Measurements from ENCODE around the gene SLX9. TPM values are rescaled to one million over a fixed set of nuclear protein-coding genes. Genes with fewer than 3 reads are reported as not detected.
A peak's percentile ranks its signal among the peaks of the same experiment; 100 is the strongest.

SLX9 gene
- total RNA-seq, 1 donor from 2014 or later: 24.0 TPM

DNA sequence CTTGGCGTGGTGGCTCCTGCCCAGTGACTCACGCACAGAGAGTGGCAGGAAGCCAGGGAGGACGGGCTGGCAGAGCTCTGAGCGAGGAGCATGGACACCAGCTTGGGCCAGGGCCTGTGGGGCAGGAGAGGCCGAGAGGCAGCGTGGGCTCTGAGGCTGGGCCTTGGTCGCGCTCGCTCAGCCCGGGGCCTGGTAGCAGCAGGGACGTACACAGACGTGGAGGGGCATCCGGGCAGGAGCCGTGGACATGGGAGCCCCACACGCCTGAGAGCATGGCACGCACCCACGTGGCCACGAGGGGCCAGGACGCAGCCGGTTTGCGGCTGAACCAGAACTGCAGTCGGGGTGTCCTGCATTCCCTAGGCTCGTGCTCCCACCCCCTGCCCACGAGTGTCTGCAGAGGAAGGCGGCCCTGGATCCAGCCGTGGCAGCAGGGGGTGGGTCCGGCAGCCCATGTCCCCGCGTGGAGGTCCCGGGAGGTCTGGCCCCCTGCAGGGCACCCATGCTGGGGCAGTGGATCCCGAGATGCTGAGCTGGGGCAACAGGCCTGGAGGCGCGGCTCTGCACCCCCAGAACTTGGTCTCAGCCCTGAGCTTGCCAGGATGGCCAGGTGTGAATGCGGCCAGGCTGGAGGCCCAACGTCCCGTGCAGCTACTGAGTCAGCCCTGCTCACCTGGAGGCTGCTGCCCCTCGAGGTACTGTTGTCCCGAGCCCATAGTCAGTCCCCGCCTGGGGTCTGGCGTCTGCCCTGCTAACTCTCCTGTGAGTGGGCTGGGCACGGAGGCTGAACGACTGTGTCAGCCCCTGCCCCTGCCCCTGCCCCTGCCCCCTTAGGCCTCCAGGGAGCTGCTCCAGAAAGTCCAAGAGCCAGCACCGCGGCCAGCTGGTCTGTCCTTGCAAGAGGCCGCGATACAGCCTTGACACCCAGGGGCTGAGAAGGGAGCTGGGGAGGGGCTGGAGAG is 61.6 kb downstream of the SLX9 start:
- H3K4me1 Mint-ChIP-seq (ENCODE audit: low read depth): peaks cover 15% of the 10 kb centered on the region
- H3K36me3 Mint-ChIP-seq (ENCODE audit: low read depth): peaks cover 3% of the 10 kb centered on the region
- H3K27me3 Mint-ChIP-seq (ENCODE audit: low read depth): no peaks in the 10 kb centered on the region
- DNase-seq (ENCODE audit: low spot score): peak; percentile 95
- TF ChIP-seq, protein P1, sequence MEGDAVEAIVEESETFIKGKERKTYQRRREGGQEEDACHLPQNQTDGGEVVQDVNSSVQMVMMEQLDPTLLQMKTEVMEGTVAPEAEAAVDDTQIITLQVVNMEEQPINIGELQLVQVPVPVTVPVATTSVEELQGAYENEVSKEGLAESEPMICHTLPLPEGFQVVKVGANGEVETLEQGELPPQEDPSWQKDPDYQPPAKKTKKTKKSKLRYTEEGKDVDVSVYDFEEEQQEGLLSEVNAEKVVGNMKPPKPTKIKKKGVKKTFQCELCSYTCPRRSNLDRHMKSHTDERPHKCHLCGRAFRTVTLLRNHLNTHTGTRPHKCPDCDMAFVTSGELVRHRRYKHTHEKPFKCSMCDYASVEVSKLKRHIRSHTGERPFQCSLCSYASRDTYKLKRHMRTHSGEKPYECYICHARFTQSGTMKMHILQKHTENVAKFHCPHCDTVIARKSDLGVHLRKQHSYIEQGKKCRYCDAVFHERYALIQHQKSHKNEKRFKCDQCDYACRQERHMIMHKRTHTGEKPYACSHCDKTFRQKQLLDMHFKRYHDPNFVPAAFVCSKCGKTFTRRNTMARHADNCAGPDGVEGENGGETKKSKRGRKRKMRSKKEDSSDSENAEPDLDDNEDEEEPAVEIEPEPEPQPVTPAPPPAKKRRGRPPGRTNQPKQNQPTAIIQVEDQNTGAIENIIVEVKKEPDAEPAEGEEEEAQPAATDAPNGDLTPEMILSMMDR (IDR thresholded peaks at IDR 0.05): no peak
- no peak overlapping the region for H3K4me3 Mint-ChIP-seq (ENCODE audit: unreplicated experiment)
- H3K27ac Mint-ChIP-seq (ENCODE audit: unreplicated experiment): no peak overlapping the region
- H3K9me3 Mint-ChIP-seq (ENCODE audit: low read depth): peaks cover 11% of the 10 kb centered on the region

DNA sequence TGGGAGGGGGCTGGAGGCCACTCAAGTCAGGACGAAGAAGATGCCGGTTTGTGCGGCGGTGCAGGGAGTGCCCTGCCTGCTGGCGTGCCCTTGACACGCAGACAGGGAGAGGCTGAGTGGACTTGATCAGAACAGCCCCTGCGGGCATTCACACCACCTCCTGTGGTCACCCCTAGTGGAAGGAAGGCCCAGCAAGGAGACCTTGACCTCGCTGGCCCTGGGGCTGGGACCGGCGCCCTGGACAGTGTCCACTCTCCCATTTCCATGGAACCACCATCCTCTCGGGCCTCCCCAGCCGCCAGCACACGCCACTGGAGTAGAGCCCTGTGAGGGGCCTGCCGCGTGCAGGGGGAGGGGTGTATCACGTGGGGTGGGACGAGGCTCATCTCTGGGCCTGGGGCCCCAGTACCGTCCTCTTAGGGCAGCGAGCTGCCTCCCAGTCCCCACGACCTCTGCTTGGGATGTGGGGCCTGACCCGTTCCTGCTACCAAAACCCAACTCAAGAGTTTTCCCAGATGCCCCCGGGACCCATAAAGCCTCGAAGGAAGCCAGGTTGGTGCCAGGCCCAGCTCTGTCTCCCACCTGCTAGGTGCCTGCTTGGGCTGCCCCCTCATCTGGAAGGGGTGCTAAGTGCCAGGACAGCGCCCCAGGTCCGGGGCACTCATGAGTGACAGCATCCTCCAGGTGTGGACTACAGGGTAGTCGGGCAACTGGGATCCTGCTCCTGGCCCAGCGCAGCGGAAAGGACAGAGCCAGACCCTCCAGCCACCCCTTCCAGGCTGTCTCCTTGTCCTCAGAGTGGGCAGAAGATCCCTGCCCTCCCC is 62.8 kb downstream of the SLX9 start:
- Mint-ChIP-seq H3K27ac (ENCODE audit: unreplicated experiment) (peak overlapping the region; percentile 17), H3K36me3 (ENCODE audit: low read depth) (peaks cover 4% of the 10 kb centered on the region), H3K27me3 (ENCODE audit: low read depth) (no peaks in the 10 kb centered on the region), H3K9me3 (ENCODE audit: low read depth) (peaks cover 13% of the 10 kb centered on the region), H3K4me1 (ENCODE audit: low read depth) (peaks cover 15% of the 10 kb centered on the region), H3K4me3 (ENCODE audit: unreplicated experiment) (no peak overlapping the region)
- TF ChIP-seq, protein P1 (IDR thresholded peaks at IDR 0.05): no peak
- DNase-seq (ENCODE audit: low spot score): peak; percentile 83

DNA sequence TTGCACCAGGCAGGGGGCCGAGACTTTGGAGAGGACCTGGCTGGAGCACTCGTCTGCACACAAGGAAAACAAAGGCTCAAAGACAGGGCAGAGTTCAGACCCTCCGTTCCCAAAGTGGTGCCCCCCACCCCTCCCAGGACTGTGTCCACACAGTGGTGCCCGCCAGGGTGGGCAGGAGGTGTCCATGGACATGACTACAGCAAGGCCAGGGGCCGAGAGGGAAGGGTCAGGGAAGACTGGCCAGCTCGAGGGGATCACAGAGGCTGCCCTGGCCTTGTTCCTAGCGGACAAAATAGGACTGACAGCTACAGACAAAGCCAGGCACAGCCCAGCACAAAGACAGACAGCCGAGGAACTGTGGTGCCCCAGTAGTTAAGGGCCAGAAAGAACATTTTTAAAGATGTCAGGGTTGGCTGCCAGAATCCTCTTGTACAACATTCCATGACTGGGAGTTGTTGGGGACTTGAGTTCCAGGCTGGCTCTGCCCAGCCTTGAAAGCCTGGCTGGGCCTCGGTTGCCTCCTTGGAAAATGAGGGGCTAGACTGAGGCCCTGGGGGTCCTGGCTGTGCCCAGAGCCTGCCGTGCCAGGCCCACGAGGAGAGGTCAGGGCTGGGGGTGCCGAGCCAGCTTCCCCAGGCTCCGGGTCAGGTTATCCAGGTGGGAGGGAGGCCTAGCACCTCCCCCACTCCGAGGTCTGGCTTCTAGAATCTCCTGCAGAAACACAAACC is 63.7 kb downstream of the SLX9 start:
- peak; percentile 77 for DNase-seq (ENCODE audit: low spot score)
- Mint-ChIP-seq H3K9me3 (ENCODE audit: low read depth) (peaks cover 14% of the 10 kb centered on the region), H3K27me3 (ENCODE audit: low read depth) (no peaks in the 10 kb centered on the region), H3K4me3 (ENCODE audit: unreplicated experiment) (no peak overlapping the region), H3K36me3 (ENCODE audit: low read depth) (peaks cover 4% of the 10 kb centered on the region), H3K27ac (ENCODE audit: unreplicated experiment) (peak overlapping the region; percentile 17), H3K4me1 (ENCODE audit: low read depth) (peaks cover 17% of the 10 kb centered on the region)
- TF ChIP-seq, protein P1 (IDR thresholded peaks at IDR 0.05): no peak

DNA sequence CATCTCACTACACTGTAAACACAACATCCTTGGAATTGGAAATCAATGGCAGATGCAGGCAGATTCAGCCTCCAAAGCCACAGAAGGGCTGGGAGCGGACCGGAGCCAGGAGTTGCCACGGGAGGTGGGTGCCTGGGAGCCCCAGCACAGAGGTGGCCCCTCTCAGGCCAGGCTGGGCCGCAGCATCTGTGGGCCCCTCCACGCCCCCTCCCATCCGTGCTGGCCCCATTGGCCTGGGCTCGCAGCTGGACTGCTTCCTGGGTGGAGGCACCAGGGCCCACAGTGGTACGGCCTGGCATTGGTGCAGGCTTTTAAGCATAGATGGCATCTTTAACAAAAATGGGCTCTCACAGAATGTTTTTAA is 64.2 kb downstream of the SLX9 start:
- Mint-ChIP-seq H3K4me1 (ENCODE audit: low read depth) (peaks cover 19% of the 10 kb centered on the region), H3K4me3 (ENCODE audit: unreplicated experiment) (no peak overlapping the region), H3K27me3 (ENCODE audit: low read depth) (no peaks in the 10 kb centered on the region), H3K36me3 (ENCODE audit: low read depth) (peaks cover 4% of the 10 kb centered on the region), H3K27ac (ENCODE audit: unreplicated experiment) (no peak overlapping the region), H3K9me3 (ENCODE audit: low read depth) (peaks cover 19% of the 10 kb centered on the region)
- TF ChIP-seq, protein P1 (IDR thresholded peaks at IDR 0.05): no peak
- DNase-seq (ENCODE audit: low spot score): peak; percentile 82
